Coronary artery (tissue), 2 donors: Measurements from ENCODE around the gene LITAF.

Source experiments
- DNase-seq: peaks from one replicate; pipeline ENCODE4 v3.0.0-alpha.2; 2017; ENCODE audit warnings: low spot score
- H3K27ac ChIP-seq, 2 donors: fragments of 200-600 bp; sonication (generic); one replicate each; pipeline ENCODE4 v1.5.1; 2016 to 2019
- H3K4me3 ChIP-seq: fragments of 200-600 bp; sonication (generic); 2 replicates; pipeline ENCODE4 v1.5.1; 2016; ENCODE audit warnings: mild to moderate bottlenecking, moderate library complexity
- TF ChIP-seq, protein P1 (sequence below): fragments of 200-600 bp; sonication (generic); IDR thresholded peaks from one replicate; pipeline ENCODE4 v1.5.1; 2019; ENCODE audit warnings: antibody characterized with exemption

The LITAF gene

DNA sequence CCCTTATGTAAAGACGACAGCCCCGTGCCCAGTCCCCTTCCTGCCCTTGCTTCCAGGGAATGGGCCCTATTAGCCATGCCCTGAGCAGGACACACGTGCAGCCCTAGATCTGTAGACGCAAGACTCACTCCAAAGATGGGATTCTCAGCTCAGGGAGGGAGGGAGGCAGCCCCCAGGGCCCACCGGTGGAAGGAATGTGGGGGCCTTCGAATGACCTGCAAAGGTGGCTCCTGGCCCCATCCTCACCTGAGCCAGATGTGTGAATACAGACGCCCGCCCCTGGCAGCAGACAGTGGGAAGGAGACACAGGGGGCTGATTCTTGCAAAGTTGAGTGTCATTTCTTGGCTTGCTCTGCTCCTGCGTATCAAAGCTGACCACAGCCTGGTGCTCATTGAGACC lies 47.8 kb downstream of the LITAF start:
- no peak overlapping the region for H3K4me3 ChIP-seq
- TF ChIP-seq, protein P1, sequence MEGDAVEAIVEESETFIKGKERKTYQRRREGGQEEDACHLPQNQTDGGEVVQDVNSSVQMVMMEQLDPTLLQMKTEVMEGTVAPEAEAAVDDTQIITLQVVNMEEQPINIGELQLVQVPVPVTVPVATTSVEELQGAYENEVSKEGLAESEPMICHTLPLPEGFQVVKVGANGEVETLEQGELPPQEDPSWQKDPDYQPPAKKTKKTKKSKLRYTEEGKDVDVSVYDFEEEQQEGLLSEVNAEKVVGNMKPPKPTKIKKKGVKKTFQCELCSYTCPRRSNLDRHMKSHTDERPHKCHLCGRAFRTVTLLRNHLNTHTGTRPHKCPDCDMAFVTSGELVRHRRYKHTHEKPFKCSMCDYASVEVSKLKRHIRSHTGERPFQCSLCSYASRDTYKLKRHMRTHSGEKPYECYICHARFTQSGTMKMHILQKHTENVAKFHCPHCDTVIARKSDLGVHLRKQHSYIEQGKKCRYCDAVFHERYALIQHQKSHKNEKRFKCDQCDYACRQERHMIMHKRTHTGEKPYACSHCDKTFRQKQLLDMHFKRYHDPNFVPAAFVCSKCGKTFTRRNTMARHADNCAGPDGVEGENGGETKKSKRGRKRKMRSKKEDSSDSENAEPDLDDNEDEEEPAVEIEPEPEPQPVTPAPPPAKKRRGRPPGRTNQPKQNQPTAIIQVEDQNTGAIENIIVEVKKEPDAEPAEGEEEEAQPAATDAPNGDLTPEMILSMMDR, result no peak
- DNase-seq, result no peak
- H3K27ac ChIP-seq, result no peak overlapping the region

DNA sequence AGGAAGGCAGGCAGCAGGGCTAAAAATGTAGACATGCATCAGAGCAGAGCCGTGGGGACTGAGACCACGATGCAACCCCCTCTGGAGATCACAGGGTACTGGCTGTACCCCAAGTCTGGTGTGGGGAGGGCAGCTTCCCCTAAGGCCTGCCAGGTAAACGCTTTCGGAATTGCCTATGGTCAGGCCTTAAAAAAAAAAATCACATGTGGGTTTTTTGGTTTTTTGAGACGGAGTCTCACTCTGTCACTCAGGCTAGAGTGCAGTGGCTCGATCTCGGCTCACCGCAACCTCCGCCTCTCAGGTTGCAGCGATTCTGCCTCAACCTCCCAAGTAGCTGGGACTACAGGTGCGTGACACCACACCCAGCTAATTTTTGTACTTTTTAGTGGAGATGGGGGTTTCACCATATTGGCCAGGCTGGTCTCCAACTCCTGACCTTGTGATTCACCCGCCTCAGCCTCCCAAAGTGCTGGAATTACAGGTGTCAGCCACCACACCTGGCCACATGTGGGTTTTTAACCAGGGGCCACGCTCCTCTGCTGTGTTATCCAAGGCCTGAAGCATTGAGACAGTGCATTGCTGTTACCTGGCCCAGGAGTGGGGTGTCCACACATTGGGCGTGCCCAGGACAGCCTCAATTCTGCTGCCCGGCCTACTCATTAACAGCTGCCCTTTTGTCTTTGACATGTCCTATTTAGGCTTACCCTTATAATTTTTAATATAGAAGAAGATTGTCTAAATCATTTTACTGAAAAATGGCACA lies 50.4 kb downstream of the LITAF start:
- H3K27ac ChIP-seq, result no peak overlapping the region
- no peak for DNase-seq
- TF ChIP-seq, protein P1, result no peak
- no peak overlapping the region for H3K4me3 ChIP-seq

DNA sequence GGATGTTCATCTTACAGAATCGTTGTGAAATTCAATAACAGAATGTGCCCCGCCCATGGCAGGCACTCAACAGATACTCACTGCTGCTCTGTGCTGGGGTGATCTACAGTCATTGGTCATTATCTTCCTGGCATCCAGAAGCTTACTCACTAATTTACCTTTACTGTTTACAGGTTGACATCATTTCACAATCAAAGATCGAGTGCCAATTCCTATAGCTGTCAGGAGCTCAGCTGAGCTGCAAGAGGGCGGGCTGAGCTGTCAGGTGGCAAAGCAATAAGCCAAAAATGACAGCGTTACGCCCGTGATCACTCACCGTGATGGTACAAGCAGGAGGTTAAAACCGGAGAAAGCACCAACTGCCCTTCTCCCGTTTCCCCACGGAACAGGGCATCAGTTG lies 51.2 kb downstream of the LITAF start:
- DNase-seq, result no peak
- H3K4me3 ChIP-seq, result no peak overlapping the region
- no peak overlapping the region for H3K27ac ChIP-seq
- TF ChIP-seq, protein P1, result no peak

DNA sequence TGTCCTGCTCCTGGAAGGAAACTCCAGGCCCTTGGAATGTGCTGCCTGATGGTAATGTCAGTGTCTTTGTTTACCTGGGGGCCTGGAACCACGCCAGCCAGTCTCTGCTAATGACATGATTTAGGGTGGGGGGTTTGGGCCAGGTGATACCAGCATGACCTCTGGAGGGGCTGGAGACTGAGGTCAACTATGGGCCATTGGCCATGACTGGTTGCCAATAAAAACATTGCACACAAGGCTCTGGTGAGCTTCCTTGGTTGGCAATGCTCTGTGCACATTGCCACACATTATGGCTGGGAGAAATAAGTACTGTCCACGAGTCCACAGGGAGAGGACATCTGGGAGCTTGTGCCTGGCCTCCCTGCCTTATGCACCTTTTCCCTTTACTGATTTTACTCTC lies 52.5 kb downstream of the LITAF start:
- no peak overlapping the region for H3K27ac ChIP-seq
- H3K4me3 ChIP-seq, result no peak overlapping the region
- no peak for DNase-seq
- TF ChIP-seq, protein P1, result no peak

DNA sequence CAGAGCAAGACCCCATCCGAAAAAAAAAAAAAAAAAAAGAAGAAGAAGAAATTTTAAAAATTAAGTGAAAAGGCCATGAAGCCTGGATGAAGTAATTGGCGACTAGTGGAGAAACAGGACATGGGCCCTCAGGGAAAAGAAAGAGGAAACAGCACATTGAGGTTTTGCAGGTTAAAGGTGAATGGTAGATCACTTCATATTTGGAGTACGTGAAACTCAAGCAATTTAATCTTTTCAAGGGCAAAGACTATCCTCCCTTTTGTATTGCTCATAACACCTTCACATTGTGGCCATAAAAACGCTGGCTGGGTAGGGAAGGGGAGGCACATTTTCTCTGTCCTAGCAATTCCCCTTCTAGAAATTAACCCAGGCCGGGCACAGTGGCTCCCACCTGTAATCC lies 53.1 kb downstream of the LITAF start:
- H3K4me3 ChIP-seq, result no peak overlapping the region
- no peak for DNase-seq
- H3K27ac ChIP-seq, result no peak overlapping the region
- TF ChIP-seq, protein P1, result no peak

DNA sequence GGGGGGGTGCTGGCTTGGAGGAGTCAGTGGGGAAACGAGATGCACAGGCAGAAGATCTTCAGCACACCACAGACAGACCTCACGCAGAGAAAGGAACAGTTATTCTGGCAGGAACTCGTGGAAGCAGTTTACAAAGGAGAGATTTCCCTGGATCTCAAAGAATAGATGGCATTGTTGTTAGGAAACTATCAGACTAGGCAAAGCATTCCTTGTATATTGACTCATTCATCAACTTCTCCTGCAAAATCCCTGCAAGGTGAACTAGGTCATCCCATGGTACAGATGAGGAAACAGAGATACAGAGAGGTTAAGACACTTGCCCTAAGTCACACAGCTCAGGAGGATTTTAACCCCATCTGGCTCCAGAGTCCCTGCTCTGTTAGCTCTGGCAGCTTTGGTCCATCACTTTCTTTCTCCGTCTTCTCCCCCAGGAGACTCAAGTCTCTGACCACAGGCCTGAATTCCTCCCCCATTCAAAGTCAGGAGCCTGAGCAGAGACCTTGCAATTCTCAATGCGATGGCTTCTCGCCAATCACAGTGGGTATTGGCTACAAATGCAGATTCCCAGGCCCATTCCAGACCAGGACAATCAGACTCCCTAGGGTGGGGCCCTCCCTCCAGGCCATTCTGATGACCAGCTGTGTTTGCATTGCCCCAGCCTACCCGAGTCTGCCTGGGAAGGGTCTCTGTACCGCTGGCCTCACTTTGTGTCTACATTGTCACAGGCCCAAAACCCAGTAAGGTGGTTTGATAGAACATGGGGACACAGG lies 56.4 kb downstream of the LITAF start:
- H3K4me3 ChIP-seq, result no peak overlapping the region
- DNase-seq, result no peak
- H3K27ac ChIP-seq, result no peak overlapping the region
- TF ChIP-seq, protein P1, result no peak

DNA sequence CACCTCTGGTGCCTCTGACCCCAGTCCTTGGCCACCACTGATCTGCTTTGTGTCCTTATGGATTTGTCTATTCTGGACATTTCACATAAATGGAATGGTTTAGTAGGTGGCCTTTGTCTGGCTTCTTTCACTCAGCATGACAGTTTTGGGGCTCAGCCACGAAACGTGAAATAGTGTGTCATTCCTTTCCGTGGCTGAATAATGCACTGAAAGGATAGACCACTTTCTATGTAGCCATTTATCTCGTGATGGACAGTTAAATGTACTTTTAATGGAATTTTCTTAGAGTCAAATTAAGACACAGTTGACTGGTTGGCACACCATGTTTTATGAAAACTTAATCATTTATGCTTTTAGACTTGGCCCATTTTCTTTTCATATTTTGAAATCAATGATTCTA lies 57.4 kb downstream of the LITAF start:
- TF ChIP-seq, protein P1, result no peak
- Histone ChIP-seq H3K4me3 (no peak overlapping the region), H3K27ac (no peak overlapping the region)
- DNase-seq, result no peak
